Uterus (tissue), 2 donors: ENCODE results near the gene TMEM242.

Experiments
- CTCF ChIP-seq, 4 experiments: fragments of 200-600 bp in 2 of 4; fragments of 450-650 bp in 2 of 4; sonication (generic) in 2 of 4; IDR thresholded peaks; one replicate each; pipeline ENCODE4 v1.5.1; 2016 to 2019; ENCODE audit warnings: antibody characterized with exemption in 4 of 4, mild to moderate bottlenecking in 2 of 4, moderate library complexity in 1 of 4
- POLR2A ChIP-seq, 2 donors: fragments of 450-650 bp; IDR thresholded peaks; one replicate each; pipeline ENCODE4 v1.6.1; 2016; ENCODE audit warnings: antibody characterized with exemption in 2 of 2, mild to moderate bottlenecking in 1 of 2, moderate library complexity in 1 of 2

- no peak for TF ChIP-seq CTCF (IDR thresholded peaks at IDR 0.05)
- no peak for TF ChIP-seq POLR2A (IDR thresholded peaks at IDR 0.05)
Measured at GRCh38 chr6:157346373-157346772, 23.1 kb upstream of the TMEM242 start.
